Neutrophil (primary cell): ENCODE data around the gene GTSF1L.

Experiments
- H3K27ac ChIP-seq: fragments of 200-600 bp; sonication (generic); 2 replicates; pipeline ENCODE4 v1.5.1; 2016; ENCODE audit warnings: mild to moderate bottlenecking, moderate library complexity
- H3K27me3 ChIP-seq: fragments of 200-600 bp; sonication (generic); 2 replicates; pipeline ENCODE4 v1.6.0; 2016; ENCODE audit warnings: mild to moderate bottlenecking
- H3K36me3 ChIP-seq: fragments of 200-600 bp; sonication (generic); 2 replicates; pipeline ENCODE4 v1.5.1; 2017
- H3K4me1 ChIP-seq, 2 experiments: fragments of 200-600 bp in 1 of 2; sonication (generic) in 1 of 2; 1 replicate in 1 of 2; 2 replicates in 1 of 2; pipeline versions ENCODE4 v1.5.1 to v1.6.1; 2013 to 2016; ENCODE audit warnings: low read depth in 1 of 2, low read length in 1 of 2, mild to moderate bottlenecking in 1 of 2, moderate library complexity in 1 of 2; ENCODE audit not compliant: control insufficient read depth in 1 of 2, insufficient read depth in 1 of 2
- H3K4me3 ChIP-seq, 2 experiments: fragments of 200-600 bp in 1 of 2; sonication (generic) in 1 of 2; 1 replicate in 1 of 2; 2 replicates in 1 of 2; pipeline ENCODE4 v1.5.1; 2013 to 2016; ENCODE audit warnings: low read depth in 1 of 2, low read length in 1 of 2, mild to moderate bottlenecking in 1 of 2, moderate library complexity in 1 of 2
- H3K9me3 ChIP-seq: fragments of 200-600 bp; sonication (generic); 2 replicates; pipeline ENCODE4 v1.5.1; 2016
- CTCF ChIP-seq: fragments of 200-600 bp; sonication (generic); IDR thresholded peaks from 2 replicates; pipeline ENCODE4 v1.5.1; 2016; ENCODE audit warnings: antibody characterized with exemption

Gene GTSF1L

GRCh38 chr20:43744151-43744611 lies 17.4 kb upstream of the GTSF1L start:
- no peak for TF ChIP-seq CTCF
- no peaks in the 10 kb centered on the region for H3K27me3 ChIP-seq
- no peaks in the 10 kb centered on the region for H3K36me3 ChIP-seq
- H3K4me3 ChIP-seq: no peak overlapping the region
- peak overlapping the region; percentile 64 for H3K27ac ChIP-seq
- H3K4me1 ChIP-seq: peaks cover 51 to 53% of the 10 kb centered on the region in 2 experiments
- no peaks in the 10 kb centered on the region for H3K9me3 ChIP-seq

- no peak for TF ChIP-seq CTCF
- Histone ChIP-seq H3K9me3 (no peaks in the 10 kb centered on the region), H3K27me3 (no peaks in the 10 kb centered on the region), H3K36me3 (no peaks in the 10 kb centered on the region), H3K4me1 (peaks cover 18 to 23% of the 10 kb centered on the region in 2 experiments), H3K4me3 (no peak overlapping the region), H3K27ac (no peak overlapping the region)
Observed at GRCh38 chr20:43740642-43741041, 13.8 kb upstream of the GTSF1L start.

GRCh38 chr20:43739148-43739749 lies 12.4 kb upstream of the GTSF1L start:
- no peak for TF ChIP-seq CTCF
- Histone ChIP-seq H3K27ac (no peak overlapping the region), H3K4me3 (no peak overlapping the region), H3K36me3 (no peaks in the 10 kb centered on the region), H3K4me1 (peaks cover 4 to 9% of the 10 kb centered on the region in 2 experiments), H3K27me3 (no peaks in the 10 kb centered on the region), H3K9me3 (no peaks in the 10 kb centered on the region)

GRCh38 chr20:43737925-43738324 lies 11.1 kb upstream of the GTSF1L start:
- no peaks in the 10 kb centered on the region for H3K36me3 ChIP-seq
- H3K27me3 ChIP-seq: no peaks in the 10 kb centered on the region
- H3K4me1 ChIP-seq: peaks cover 0 to 12% of the 10 kb centered on the region in 2 experiments
- no peaks in the 10 kb centered on the region for H3K9me3 ChIP-seq
- H3K27ac ChIP-seq: no peak overlapping the region
- TF ChIP-seq CTCF: no peak
- H3K4me3 ChIP-seq: no peak overlapping the region

GRCh38 chr20:43736588-43737158 lies 9.9 kb upstream of the GTSF1L start:
- peaks cover 0 to 12% of the 10 kb centered on the region in 2 experiments for H3K4me1 ChIP-seq
- H3K4me3 ChIP-seq: no peak overlapping the region
- TF ChIP-seq CTCF: no peak
- no peaks in the 10 kb centered on the region for H3K36me3 ChIP-seq
- no peaks in the 10 kb centered on the region for H3K27me3 ChIP-seq
- H3K27ac ChIP-seq: no peak overlapping the region
- H3K9me3 ChIP-seq: no peaks in the 10 kb centered on the region
